HG02943 (cell line): ENCODE data around the gene DGUOK.
"Not testable (repeated sequence)": the region's sequence is repeated elsewhere in the genome, so short reads cannot be mapped to it uniquely, and the experiment has no call there.

Experiments
- ATAC-seq: cut with Tn5 transposase; IDR thresholded peaks from one replicate; pipeline ENCODE4 v1.9.1; 2021; ENCODE audit warnings: mild to moderate bottlenecking, low read depth, moderate library complexity; ENCODE audit not compliant: unreplicated experiment

The DGUOK gene

GRCh38 chr2:73919596-73920228 is 7.0 kb upstream of the DGUOK start:
- ATAC-seq, result no peak

GRCh38 chr2:73920577-73921545 is 5.8 kb upstream of the DGUOK start:
- no peak for ATAC-seq

GRCh38 chr2:73921581-73921980 is 5.1 kb upstream of the DGUOK start:
- no peak for ATAC-seq

- no peak for ATAC-seq
These were observed 4.0 kb upstream of the DGUOK start for GRCh38 chr2:73922681-73923080.

- no peak for ATAC-seq
These were observed 1.5 kb upstream of the DGUOK start for GRCh38 chr2:73925033-73925704.

GRCh38 chr2:73925853-73926492 is 707 bp upstream of the DGUOK start:
- ATAC-seq, result no peak

- no peak for ATAC-seq
These were observed 664 bp downstream of the DGUOK start for GRCh38 chr2:73927344-73927743.

GRCh38 chr2:73928963-73929347 is 2.3 kb downstream of the DGUOK start:
- no peak for ATAC-seq

GRCh38 chr2:73930386-73930785 is 3.7 kb downstream of the DGUOK start:
- ATAC-seq, result no peak

- ATAC-seq, result no peak
These were observed 5.1 kb downstream of the DGUOK start for GRCh38 chr2:73931531-73932500.

- no peak for ATAC-seq
These were observed 6.5 kb downstream of the DGUOK start for GRCh38 chr2:73933194-73933593.

GRCh38 chr2:73935641-73936040 is 9.0 kb downstream of the DGUOK start:
- ATAC-seq, result no peak

- no peak for ATAC-seq
These were observed 10.6 kb downstream of the DGUOK start for GRCh38 chr2:73937103-73937885.

- ATAC-seq, result no peak
These were observed 11.2 kb downstream of the DGUOK start for GRCh38 chr2:73937899-73938298.

GRCh38 chr2:73938718-73939352 is 12.2 kb downstream of the DGUOK start:
- ATAC-seq, result no peak

GRCh38 chr2:73939419-73939818 is 12.7 kb downstream of the DGUOK start:
- ATAC-seq, result no peak

- not testable (repeated sequence) for ATAC-seq
These were observed 13.4 kb downstream of the DGUOK start for GRCh38 chr2:73940066-73940465.

- no peak for ATAC-seq
These were observed 16.0 kb downstream of the DGUOK start for GRCh38 chr2:73942664-73943063.
